Fibroblast of lung (primary cell): ENCODE data around the gene PPARGC1A. TPM values are rescaled to one million over a fixed set of nuclear protein-coding genes. Genes with fewer than 3 reads are reported as not detected.

Source experiments
- DNase-seq, 2 donors: peaks; one replicate each; pipeline versions ENCODE4 v3.0.0 to v3.0.0-alpha.2; 2010; ENCODE audit warnings: low read depth in 2 of 2
- H2AFZ ChIP-seq: 2 replicates; pipeline ENCODE4 v1.5.1; 2012; ENCODE audit warnings: low read length, control low read depth, inconsistent platforms
- H3K27ac ChIP-seq: 2 replicates; pipeline ENCODE4 v1.5.1; 2011; ENCODE audit warnings: low read length, control low read depth; ENCODE audit not compliant: insufficient read depth
- H3K27me3 ChIP-seq: 2 replicates; pipeline ENCODE4 v1.5.1; 2011; ENCODE audit warnings: mild to moderate bottlenecking, low read length; ENCODE audit not compliant: control insufficient read depth, insufficient read depth
- H3K36me3 ChIP-seq: 2 replicates; pipeline ENCODE4 v1.5.1; 2011; ENCODE audit warnings: low read length; ENCODE audit not compliant: control insufficient read depth, insufficient read depth
- H3K4me1 ChIP-seq: 2 replicates; pipeline ENCODE4 v1.5.1; 2011; ENCODE audit warnings: low read length; ENCODE audit not compliant: control insufficient read depth, insufficient read depth; ENCODE audit errors: extremely low read depth
- H3K4me2 ChIP-seq: 2 replicates; pipeline ENCODE4 v1.5.1; 2011; ENCODE audit warnings: low read length, control low read depth; ENCODE audit not compliant: insufficient read depth; ENCODE audit errors: extremely low read depth
- H3K4me3 ChIP-seq, 4 experiments: fragments of 200-600 bp in 1 of 4; sonication (generic) in 1 of 4; replicated peaks in 1 of 4; 2 replicates each; pipeline ENCODE4 v1.5.1; 2011 to 2016; ENCODE audit warnings: low read length in 4 of 4, low read depth in 3 of 4, mild to moderate bottlenecking in 3 of 4, control low read depth in 2 of 4, inconsistent platforms in 1 of 4, mixed read lengths in 1 of 4; ENCODE audit not compliant: insufficient read depth in 1 of 4; ENCODE audit errors: control extremely low read depth in 1 of 4
- H3K79me2 ChIP-seq: 2 replicates; pipeline ENCODE4 v1.5.1; 2012; ENCODE audit warnings: mild to moderate bottlenecking, low read length, inconsistent platforms; ENCODE audit not compliant: control insufficient read depth, insufficient read depth
- H3K9ac ChIP-seq: 2 replicates; pipeline ENCODE4 v1.5.1; 2011; ENCODE audit warnings: mild to moderate bottlenecking, low read length, control low read depth; ENCODE audit not compliant: insufficient read depth
- H3K9me3 ChIP-seq: 2 replicates; pipeline ENCODE4 v1.5.1; 2012; ENCODE audit warnings: low read depth, low read length; ENCODE audit not compliant: control insufficient read depth, insufficient read depth
- H4K20me1 ChIP-seq: 2 replicates; pipeline ENCODE4 v1.5.1; 2011; ENCODE audit warnings: low read length; ENCODE audit not compliant: control insufficient read depth, insufficient read depth; ENCODE audit errors: extremely low read depth
- CTCF ChIP-seq, 2 donors: IDR thresholded peaks in 1 of 2; conservative IDR thresholded peaks in 1 of 2; 1 replicate in 1 of 2; 2 replicates in 1 of 2; pipeline ENCODE4 v1.5.1; 2011 to 2012; ENCODE audit warnings: low read length in 2 of 2, control low read depth in 1 of 2, inconsistent platforms in 1 of 2, low read depth in 1 of 2, mild to moderate bottlenecking in 1 of 2
- EZH2 ChIP-seq: IDR thresholded peaks from 2 replicates; pipeline ENCODE4 v1.5.1; 2012; ENCODE audit warnings: low read length, control low read depth, mild to moderate bottlenecking; ENCODE audit errors: missing control alignments
- polyA plus RNA-seq, 2 donors: library from polyadenylated mRNA; depleted of rRNA in 1 of 2; stranded (reverse) in 1 of 2; unstranded in 1 of 2; fragments of >200 nt; gene quantifications; 2 replicates each; pipeline ENCODE4 v1.2.1, GENCODE V29; 2011 to 2012; ENCODE audit warnings: missing spikeins in 1 of 2
- total RNA-seq: library from RNA; depleted of rRNA; stranded (reverse); fragments of >200 nt; gene quantifications from 2 replicates; pipeline ENCODE4 v1.2.1, GENCODE V29; 2014

PPARGC1A gene
- total and polyA plus RNA-seq, 2 donors (not counting 1 experiment from before 2014, with no cell fraction given): 1.3 to 6.9 TPM

DNA sequence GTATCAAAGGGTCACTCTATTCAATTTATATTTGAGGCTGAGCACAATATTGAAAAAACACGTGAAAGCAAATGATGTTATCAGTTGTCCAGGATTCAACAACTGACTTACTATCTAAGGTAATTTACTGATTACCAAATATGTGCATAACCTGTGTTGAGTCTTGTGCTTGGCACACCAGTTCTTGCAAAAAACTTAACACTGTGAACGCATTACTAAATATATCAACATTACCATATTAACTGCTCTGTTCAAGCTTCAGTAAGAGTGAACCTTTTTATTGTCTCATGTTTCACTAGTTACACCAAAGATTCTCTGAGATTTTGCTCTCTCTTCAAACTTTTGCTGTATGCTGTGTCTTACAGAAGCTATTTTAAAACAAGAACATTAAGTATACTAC, 38.4 kb downstream of the PPARGC1A start:
- DNase-seq: no peak
- Histone ChIP-seq H3K36me3 (no peaks in the 10 kb centered on the region), H3K79me2 (no peaks in the 10 kb centered on the region), H3K9ac (no peak overlapping the region), H2AFZ (no peak overlapping the region), H3K9me3 (no peaks in the 10 kb centered on the region), H3K27me3 (no peaks in the 10 kb centered on the region), H3K27ac (no peak overlapping the region), H3K4me1 (no peaks in the 10 kb centered on the region), H3K4me3 (no peak overlapping the region), H4K20me1 (no peaks in the 10 kb centered on the region), H3K4me2 (no peak overlapping the region)
- no peak for TF ChIP-seq CTCF (conservative IDR thresholded peaks at IDR 0.05 in 1 of 2, IDR thresholded peaks at IDR 0.05 in 1 of 2; ENCODE audit: low read depth in 1 of 2, low read length in 2 of 2)
- TF ChIP-seq EZH2: no peak

- no peak for DNase-seq
- H3K27ac ChIP-seq: no peak overlapping the region
- TF ChIP-seq CTCF (conservative IDR thresholded peaks at IDR 0.05 in 1 of 2, IDR thresholded peaks at IDR 0.05 in 1 of 2; ENCODE audit: low read depth in 1 of 2, low read length in 2 of 2): no peak
- TF ChIP-seq EZH2: no peak
- no peaks in the 10 kb centered on the region for H3K27me3 ChIP-seq
- no peak overlapping the region for H3K4me2 ChIP-seq
- no peak overlapping the region for H3K9ac ChIP-seq
- H3K36me3 ChIP-seq: no peaks in the 10 kb centered on the region
- H3K79me2 ChIP-seq: no peaks in the 10 kb centered on the region
- no peaks in the 10 kb centered on the region for H3K9me3 ChIP-seq
- no peaks in the 10 kb centered on the region for H4K20me1 ChIP-seq
- no peak overlapping the region for H2AFZ ChIP-seq
- no peaks in the 10 kb centered on the region for H3K4me1 ChIP-seq
- no peak overlapping the region for H3K4me3 ChIP-seq
Observed at GRCh38 chr4:23847158-23847557, 42.7 kb downstream of the PPARGC1A start.

GRCh38 chr4:23844961-23845360, 44.9 kb downstream of the PPARGC1A start:
- Histone ChIP-seq H3K4me2 (no peak overlapping the region), H4K20me1 (no peaks in the 10 kb centered on the region)
- TF ChIP-seq CTCF (conservative IDR thresholded peaks at IDR 0.05 in 1 of 2, IDR thresholded peaks at IDR 0.05 in 1 of 2; ENCODE audit: low read depth in 1 of 2, low read length in 2 of 2): no peak
- no peak for TF ChIP-seq EZH2

More at GRCh38 chr4:23844961-23845360, 44.9 kb downstream of the PPARGC1A start:
- Histone ChIP-seq H3K9ac (no peak overlapping the region), H3K27me3 (no peaks in the 10 kb centered on the region), H2AFZ (no peak overlapping the region), H3K4me3 (no peak overlapping the region), H3K27ac (no peak overlapping the region), H3K79me2 (no peaks in the 10 kb centered on the region), H3K9me3 (no peaks in the 10 kb centered on the region), H3K36me3 (no peaks in the 10 kb centered on the region), H3K4me1 (no peaks in the 10 kb centered on the region)
- DNase-seq: no peak
